Measurements from ENCODE around the gene TNS4. TPM values are rescaled to one million over a fixed set of nuclear protein-coding genes. Genes with fewer than 3 reads are reported as not detected.

Gene TNS4
- total and polyA plus RNA-seq, 3 donors from 2014 or later = 0.09 to 0.16 (median 0.12) TPM

DNA sequence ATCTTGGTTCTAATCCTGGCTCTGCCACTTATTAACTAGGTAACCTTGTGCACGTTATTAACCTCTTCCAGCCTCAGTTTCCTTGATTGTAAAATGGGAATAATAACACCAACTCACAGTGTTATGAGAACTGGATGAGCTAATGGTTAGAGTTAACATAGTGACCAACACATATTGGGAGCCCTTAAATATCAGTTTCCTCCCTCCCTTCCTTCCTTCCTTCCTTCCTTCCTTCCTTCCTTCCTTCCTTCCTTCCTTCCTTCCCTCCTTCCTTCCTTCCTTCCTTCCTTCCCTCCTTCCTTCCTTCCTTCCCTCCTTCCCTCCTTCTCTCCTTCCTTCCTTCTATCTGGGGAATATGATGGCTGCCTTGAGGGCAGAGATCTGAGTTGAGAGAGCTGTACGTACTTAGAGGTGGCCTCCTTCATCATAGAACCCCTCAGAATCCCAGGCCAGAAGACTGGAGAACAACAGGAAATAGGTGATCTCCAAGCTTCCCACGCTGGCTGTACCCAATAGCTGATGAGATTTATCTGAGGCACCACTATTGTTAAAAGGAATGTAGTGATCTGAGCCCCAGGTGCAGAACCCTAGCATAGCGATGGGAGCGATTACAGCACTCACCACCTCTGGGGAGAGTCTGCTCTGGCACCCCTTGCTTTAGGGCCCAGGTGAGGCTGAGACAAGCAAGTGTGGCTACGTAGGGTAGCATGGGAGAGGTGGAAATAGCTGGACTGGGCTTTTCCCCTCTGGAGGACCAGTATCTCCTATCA lies 37.7 kb upstream of the TNS4 start:
- peaks cover 69% of the 10 kb centered on the region for H3K4me1 ChIP-seq
- WGBS, 2 donors = 81 to 89% methylated on average over 6 of the region's 6 CpGs
- DNase-seq = no peak
- no peaks in the 10 kb centered on the region for H3K27me3 ChIP-seq
- TF ChIP-seq POLR2A (IDR thresholded peaks at IDR 0.05) = no peak
- TF ChIP-seq, protein P1, sequence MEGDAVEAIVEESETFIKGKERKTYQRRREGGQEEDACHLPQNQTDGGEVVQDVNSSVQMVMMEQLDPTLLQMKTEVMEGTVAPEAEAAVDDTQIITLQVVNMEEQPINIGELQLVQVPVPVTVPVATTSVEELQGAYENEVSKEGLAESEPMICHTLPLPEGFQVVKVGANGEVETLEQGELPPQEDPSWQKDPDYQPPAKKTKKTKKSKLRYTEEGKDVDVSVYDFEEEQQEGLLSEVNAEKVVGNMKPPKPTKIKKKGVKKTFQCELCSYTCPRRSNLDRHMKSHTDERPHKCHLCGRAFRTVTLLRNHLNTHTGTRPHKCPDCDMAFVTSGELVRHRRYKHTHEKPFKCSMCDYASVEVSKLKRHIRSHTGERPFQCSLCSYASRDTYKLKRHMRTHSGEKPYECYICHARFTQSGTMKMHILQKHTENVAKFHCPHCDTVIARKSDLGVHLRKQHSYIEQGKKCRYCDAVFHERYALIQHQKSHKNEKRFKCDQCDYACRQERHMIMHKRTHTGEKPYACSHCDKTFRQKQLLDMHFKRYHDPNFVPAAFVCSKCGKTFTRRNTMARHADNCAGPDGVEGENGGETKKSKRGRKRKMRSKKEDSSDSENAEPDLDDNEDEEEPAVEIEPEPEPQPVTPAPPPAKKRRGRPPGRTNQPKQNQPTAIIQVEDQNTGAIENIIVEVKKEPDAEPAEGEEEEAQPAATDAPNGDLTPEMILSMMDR (IDR thresholded peaks at IDR 0.05) = no peak
- H3K27ac ChIP-seq = peak overlapping the region; percentile 76 to 78
- H3K9me3 ChIP-seq = no peaks in the 10 kb centered on the region
- no peaks in the 10 kb centered on the region for H3K36me3 ChIP-seq (ENCODE audit: low read depth, missing control alignments)
- intact Hi-C loops (cut with DNase I; ENCODE audit: low total_unique reads) = no loop called here
- no peak overlapping the region for H3K4me3 ChIP-seq

DNA sequence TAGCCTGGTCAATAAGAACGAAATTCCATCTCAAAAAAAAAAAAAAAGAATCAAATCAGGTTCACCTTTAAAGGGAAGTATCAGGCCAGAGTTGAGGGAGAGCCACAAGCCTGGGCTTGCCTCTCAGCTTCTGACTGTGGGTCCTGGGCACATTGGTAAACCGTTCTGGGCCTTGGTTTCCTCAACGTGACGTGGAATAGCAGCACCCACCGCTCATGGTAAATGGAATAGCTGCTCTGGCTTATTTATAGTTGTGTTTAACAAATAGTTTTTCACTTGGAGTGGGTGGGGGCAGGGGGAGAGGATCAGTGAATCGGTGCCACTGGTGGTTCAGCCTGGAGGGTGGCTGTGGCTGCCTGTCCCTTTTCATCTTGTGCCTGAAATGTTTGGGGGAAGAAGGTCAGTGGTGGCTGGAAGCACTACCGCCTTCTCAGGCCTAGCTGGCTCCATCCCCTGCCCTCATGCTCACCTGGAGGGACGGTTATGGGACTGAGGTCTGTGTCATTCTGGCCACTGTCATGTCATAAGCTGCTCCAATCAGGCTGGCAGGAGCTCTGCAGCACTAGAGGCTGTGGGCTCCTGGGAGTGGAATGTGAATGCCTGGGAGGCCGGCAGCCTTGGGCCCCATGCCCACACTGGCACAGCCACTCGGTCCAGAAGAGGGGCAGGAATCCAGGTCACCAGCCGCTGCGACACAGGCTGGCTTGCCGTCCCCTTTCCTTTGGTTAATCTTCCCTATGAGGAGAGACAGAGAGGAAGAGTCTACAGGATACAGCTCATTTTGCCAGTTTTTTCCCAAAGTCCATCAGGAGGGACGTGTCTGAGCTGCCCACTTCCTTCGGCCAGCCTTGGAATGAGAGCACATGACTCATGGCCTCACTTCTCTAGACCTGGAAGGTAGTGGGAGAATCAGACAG lies 36.9 kb upstream of the TNS4 start:
- no peak for TF ChIP-seq POLR2A (IDR thresholded peaks at IDR 0.05)
- TF ChIP-seq, protein P1 (IDR thresholded peaks at IDR 0.05) = no peak
- Histone ChIP-seq H3K9me3 (no peaks in the 10 kb centered on the region), H3K4me1 (peaks cover 66% of the 10 kb centered on the region), H3K27me3 (no peaks in the 10 kb centered on the region), H3K4me3 (no peak overlapping the region), H3K27ac (peak overlapping the region; percentile 76 to 78), H3K36me3 (ENCODE audit: low read depth, missing control alignments) (no peaks in the 10 kb centered on the region)
- DNase-seq = peak; percentile 89
- intact Hi-C loops (cut with DNase I; ENCODE audit: low total_unique reads) = no loop called here
- 71 to 72% methylated on average over 14 to 15 of the region's 15 CpGs for WGBS, 2 donors

DNA sequence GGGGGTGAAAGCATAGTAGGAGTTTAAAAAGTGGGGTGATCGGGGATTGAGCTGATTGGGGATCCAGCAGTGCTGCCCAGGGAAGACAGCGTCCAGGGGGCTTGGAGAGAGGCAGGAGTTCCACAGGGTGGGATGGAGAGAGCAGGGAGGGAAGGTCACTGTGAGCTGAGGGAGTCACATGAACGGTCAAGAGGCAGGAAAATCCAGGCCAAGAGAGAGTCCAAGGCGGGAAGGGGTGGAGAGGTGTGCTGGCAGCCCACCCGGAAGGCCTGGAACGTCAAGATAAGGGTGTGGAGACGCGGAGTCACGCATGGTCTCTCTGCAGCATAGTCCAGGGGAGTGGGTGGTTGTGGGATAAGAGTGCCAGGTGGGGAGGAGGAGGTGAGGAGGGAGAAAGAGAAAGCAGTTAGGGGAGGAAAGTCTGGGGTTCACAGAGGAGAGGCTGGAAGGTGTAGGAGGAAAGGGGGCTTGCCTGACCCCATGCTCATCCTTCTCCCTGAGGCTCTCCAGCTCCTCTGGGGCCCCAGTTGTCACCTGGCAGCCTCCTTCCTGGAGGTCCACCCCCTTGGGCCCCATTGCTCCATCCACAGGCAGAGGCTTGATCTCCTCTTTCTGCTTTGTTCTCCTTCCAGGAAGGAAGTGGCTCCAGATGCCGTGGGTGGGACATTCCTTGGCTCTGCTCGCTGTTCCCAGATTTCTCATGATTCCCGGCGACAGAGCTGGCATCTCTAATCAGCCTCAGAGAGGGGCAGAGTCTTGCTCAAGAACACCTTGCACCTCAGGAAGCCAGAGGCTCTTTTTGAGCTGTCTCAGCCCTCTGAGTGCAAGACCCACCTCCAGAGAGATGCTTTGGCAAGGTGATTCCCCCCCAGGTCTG lies 35.1 kb upstream of the TNS4 start:
- WGBS, 2 donors = 29 to 41% methylated on average over 11 to 13 of the region's 13 CpGs
- Histone ChIP-seq H3K4me3 (no peak overlapping the region), H3K4me1 (peaks cover 59% of the 10 kb centered on the region), H3K36me3 (ENCODE audit: low read depth, missing control alignments) (no peaks in the 10 kb centered on the region), H3K27me3 (no peaks in the 10 kb centered on the region), H3K9me3 (no peaks in the 10 kb centered on the region), H3K27ac (peak overlapping the region; percentile 76 to 78)
- no peak for TF ChIP-seq POLR2A (IDR thresholded peaks at IDR 0.05)
- TF ChIP-seq, protein P1 (IDR thresholded peaks at IDR 0.05) = no peak
- intact Hi-C loops (cut with DNase I; ENCODE audit: low total_unique reads) = no loop called here
- peak; percentile 57 for DNase-seq

DNA sequence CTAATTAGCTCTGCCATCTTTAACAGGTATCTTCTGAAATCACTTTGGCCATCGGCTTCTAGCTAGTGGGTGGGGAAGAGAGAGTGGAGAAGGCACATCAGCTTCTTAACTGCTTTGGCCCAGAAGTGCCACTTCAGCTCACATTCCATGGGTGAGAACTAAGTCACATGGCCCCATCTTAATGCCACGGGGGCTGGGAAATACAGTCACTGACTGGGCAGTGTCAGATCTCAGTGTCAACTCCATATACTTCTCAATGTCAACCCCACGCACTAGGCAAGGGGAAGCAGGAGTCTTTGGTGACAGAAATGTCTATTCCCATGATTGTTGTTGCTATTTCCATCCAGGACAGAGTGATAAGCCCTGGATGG lies 34.5 kb upstream of the TNS4 start:
- H3K27ac ChIP-seq = peak overlapping the region; percentile 1 to 76
- no peaks in the 10 kb centered on the region for H3K27me3 ChIP-seq
- 52 to 76% methylated on average over 3 of the region's 3 CpGs for WGBS, 2 donors
- TF ChIP-seq, protein P1 (IDR thresholded peaks at IDR 0.05) = no peak
- no peak for TF ChIP-seq POLR2A (IDR thresholded peaks at IDR 0.05)
- intact Hi-C loops (cut with DNase I; ENCODE audit: low total_unique reads) = no loop called here
- H3K36me3 ChIP-seq (ENCODE audit: low read depth, missing control alignments) = no peaks in the 10 kb centered on the region
- no peaks in the 10 kb centered on the region for H3K9me3 ChIP-seq
- peaks cover 53% of the 10 kb centered on the region for H3K4me1 ChIP-seq
- H3K4me3 ChIP-seq = no peak overlapping the region
- DNase-seq = no peak
